Lower leg skin (tissue), 3 donors: ENCODE results near the gene STUM.
"Not testable (repeated sequence)": the region's sequence is repeated elsewhere in the genome, so short reads cannot be mapped to it uniquely, and the experiment has no call there.

Source experiments
- POLR2A ChIP-seq, 2 donors: fragments of 450-650 bp; IDR thresholded peaks; one replicate each; pipeline ENCODE4 v1.6.1; 2016 to 2017; ENCODE audit warnings: antibody characterized with exemption in 2 of 2, mild to moderate bottlenecking in 1 of 2, moderate library complexity in 1 of 2
- TF ChIP-seq, protein P1 (sequence below), 3 donors: fragments of 450-650 bp; IDR thresholded peaks; one replicate each; pipeline ENCODE4 v1.5.1; 2016; ENCODE audit warnings: antibody characterized with exemption in 3 of 3, mild to moderate bottlenecking in 3 of 3, moderate library complexity in 2 of 3

DNA sequence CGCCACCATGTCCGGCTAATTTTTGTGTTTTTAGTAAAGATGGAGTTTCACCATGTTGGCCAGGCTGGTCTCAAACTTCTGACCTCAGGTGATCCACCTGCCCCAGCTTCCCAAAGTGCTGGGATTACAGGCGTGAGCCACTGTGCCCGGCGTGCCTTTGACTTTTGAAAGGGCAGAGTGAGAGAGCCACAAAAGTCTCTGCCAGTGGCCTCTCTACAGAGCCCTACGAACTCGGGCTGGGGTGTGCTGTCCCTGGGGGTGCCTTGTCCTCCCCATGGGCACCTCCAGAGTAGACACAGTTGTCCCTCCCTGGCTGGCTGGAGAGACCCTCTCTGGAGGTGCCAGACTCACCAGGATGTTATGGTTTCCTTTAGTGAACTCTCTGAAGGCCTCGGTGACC, 90.6 kb downstream of the STUM start:
- TF ChIP-seq, protein P1, sequence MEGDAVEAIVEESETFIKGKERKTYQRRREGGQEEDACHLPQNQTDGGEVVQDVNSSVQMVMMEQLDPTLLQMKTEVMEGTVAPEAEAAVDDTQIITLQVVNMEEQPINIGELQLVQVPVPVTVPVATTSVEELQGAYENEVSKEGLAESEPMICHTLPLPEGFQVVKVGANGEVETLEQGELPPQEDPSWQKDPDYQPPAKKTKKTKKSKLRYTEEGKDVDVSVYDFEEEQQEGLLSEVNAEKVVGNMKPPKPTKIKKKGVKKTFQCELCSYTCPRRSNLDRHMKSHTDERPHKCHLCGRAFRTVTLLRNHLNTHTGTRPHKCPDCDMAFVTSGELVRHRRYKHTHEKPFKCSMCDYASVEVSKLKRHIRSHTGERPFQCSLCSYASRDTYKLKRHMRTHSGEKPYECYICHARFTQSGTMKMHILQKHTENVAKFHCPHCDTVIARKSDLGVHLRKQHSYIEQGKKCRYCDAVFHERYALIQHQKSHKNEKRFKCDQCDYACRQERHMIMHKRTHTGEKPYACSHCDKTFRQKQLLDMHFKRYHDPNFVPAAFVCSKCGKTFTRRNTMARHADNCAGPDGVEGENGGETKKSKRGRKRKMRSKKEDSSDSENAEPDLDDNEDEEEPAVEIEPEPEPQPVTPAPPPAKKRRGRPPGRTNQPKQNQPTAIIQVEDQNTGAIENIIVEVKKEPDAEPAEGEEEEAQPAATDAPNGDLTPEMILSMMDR (IDR thresholded peaks at IDR 0.05), result not testable (repeated sequence)
- not testable (repeated sequence) for TF ChIP-seq POLR2A (IDR thresholded peaks at IDR 0.05)
